ENCODE data around the gene DNAJC11.
A peak's percentile ranks its signal among the peaks of the same experiment; 100 is the strongest.
"Not testable (repeated sequence)": the region's sequence is repeated elsewhere in the genome, so short reads cannot be mapped to it uniquely, and the experiment has no call there.

The DNAJC11 gene

DNA sequence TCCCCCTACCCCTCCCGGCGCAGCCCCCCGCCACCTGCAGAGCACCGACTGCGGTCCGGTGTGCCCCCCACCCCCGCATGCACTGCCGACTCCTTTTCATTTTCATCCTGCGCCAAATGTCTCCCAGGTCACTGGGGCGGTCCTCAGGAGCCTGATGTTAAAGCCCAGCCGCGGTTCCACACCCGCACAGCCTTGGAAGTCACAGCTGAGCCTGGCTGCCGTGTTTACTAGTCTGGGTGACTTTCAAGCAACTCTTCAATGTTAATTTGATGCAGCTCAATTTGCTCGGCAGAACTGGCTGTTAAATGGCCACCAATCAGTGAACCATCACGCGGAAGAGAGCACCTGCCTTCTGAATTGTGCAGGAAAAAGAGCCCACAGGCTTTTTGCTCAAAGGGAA lies 49.7 kb downstream of the DNAJC11 start:
- DNase-seq, result no peak

DNA sequence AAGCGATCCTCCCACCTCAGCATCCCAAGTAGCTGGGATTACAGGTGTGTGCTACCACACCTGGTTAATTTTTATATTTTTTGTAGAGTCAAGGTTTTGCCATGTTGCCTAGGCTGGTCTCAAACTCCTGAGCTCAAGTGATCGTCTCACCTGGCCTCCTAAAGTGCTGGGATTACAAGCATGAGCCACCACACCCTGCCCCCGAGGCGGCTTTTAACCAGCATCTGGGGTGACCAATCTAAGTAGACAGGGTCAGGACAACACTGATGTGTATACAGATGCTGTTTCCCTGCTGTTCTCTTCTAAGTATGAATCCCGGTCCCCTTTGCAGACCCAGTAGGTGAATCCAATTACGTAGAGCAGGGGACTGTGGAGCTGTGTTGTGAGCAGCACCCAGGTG lies 53.1 kb downstream of the DNAJC11 start:
- DNase-seq, result no peak

DNA sequence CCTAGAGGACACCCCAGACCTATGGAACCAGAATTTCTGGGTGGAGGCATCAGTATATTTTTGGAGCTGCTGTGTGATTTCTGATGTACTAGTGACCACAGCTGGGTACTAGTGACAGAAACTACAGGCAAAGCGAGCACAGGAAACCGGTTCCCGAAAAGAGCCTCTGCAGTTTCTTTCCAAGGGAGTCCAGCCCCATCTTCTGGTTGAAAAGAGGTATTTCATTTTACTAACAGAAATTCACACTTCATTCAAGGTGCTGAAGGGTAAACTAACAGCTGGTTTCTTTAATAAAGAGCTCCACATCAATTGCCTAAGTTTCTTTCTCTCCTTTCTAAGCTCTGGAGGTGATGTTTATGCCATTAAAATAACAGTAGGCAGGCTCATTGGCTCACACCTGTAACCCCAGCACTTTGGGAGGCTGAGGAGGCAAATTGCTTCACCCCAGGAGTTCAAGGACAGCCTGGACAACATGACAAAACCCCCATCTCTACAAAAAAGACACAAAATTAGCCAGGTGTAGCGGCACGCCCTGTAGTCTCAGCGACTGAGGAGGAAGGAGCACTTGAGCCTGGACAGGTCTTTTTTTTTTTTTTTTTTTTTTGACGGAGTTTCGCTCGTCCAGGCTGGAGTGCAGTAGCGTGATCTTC lies 55.0 kb downstream of the DNAJC11 start:
- peak in 2 of 5 donors; percentile 33 to 46 for DNase-seq

DNA sequence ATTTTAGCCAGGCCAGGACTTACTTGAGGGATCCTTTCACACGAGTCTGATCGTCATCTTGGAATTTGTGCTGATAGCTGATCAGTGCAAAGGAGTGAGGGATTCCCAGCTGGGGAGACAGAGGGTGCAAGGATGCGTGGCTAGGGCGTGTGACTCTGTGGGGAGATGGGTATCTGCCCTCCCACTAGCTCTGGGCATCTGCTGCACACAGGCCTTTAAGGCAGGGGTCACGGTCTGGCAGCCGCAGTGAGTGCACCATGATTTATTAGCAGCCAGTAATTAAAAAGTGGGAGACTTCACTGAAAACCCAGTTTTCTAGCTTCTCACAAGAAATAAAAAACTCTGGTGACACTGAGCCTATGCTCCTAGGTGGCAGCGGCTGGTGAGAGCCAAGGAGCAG lies 56.6 kb downstream of the DNAJC11 start:
- no peak for DNase-seq

DNA sequence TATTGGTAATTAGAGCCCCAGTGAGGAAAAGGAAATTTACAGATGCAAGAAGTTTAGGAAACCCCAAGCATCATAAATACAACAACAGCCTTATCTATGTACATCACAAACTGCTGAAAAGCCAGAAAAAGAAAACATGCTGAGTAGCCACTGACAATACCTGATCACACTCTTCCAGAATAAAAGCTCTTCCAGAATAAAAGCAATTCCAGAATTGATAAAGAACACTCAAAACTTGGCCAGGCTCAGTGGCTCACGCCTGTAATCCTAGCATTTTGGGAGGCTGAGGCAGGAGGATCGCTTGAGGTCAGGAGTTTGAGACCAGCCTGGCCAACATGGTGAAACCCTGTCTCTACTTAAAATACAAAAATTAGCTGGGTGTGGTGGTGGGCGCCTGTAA lies 60.7 kb downstream of the DNAJC11 start:
- not testable (repeated sequence) for DNase-seq

DNA sequence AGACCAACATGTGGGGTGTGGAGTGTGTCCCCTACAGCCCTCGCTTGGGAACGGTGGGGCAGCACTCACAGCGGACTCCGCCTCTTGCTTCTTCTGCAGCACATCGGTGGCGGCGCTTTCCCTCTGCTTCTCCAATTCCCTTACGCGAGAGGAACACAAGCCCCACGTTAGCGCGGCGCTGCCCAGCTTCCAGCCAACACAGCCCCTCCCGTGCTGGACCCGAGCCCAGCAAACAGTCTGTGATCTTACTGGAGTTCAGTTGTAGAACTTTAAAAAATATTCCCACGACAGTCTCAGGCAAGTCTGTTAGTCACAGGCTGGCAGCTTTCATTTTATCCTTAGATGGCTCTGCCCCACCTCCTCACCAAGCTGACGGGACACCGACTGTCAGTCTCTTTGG lies 63.4 kb downstream of the DNAJC11 start:
- DNase-seq, result no peak

DNA sequence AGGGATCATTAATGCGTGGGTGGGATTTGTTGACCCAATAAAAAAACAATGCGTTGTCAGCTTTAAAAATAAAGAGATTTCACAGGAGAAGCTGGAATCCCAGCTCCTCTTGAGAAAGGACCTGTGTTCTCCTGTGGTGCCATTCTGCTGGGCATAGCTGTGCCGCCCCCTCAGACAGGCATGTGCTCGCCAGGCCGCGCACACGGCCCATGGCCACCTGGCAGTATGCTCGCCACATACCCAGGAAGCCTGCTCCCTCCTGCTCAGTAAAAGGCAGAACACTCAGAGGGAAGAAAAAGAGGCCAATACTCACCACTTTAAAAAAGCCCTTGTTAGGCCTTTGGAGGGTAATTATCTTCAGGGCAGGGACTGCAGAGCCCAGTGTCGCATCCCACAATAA lies 63.8 kb downstream of the DNAJC11 start:
- DNase-seq, result no peak

DNA sequence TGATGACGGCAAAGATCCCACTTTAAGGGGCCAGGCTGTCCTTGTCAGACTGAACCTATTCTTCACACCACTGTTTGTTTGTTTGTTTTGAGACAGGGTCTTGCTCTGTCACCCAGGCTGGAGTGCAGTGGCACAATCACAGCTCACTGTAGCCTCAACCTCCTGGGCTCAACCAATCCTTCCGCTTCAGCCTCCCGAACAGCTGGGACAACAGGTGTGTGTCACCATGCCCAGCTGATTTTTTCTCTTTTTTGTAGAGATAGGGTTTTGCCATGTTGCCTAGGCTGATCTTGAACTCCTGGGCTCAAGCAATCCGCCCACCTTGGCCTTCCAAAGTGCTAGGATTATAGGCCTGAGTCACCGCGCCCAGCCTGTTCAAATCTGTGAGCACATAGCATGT lies 64.8 kb downstream of the DNAJC11 start:
- not testable (repeated sequence) for DNase-seq

DNA sequence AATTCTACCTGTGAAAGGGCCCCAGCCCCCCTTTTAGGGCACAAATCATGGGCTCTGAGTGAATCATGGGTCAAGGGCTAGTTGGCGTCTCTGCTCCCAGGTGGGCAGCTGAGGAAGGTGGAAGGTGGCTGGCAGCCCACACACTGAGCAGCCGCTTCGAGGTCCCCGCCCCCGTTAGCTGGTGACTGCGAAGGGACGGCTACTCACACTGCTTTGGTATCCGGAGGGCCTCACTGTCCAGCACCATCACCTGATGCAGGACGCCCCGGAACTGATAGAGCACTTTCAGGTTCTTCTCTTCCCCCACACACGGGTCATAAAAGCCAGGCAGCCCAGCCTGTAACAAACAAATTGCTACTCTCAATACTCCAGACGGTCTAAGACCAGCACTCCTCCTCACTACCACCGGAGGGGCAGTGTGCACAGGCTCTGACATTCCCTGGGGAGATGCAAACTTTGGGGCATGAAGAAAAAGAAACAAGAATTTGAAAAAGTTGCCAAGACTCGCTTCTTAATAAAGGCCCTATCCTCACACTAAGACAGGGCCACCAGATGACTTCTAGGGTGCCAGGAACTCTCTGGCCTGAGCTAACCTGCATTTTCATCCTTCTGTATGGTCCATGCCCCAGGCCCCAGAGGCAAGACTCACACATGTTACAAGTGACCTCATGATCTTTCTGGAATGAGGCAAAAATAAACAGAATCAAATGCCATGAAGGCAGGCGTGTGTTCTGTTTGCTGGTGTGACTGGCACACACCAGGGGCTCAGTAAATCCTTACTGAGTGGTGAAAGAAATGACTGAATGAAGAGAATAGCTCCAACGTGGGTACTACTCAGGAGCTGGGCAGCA lies 65.5 kb downstream of the DNAJC11 start:
- DNase-seq, result no peak

DNA sequence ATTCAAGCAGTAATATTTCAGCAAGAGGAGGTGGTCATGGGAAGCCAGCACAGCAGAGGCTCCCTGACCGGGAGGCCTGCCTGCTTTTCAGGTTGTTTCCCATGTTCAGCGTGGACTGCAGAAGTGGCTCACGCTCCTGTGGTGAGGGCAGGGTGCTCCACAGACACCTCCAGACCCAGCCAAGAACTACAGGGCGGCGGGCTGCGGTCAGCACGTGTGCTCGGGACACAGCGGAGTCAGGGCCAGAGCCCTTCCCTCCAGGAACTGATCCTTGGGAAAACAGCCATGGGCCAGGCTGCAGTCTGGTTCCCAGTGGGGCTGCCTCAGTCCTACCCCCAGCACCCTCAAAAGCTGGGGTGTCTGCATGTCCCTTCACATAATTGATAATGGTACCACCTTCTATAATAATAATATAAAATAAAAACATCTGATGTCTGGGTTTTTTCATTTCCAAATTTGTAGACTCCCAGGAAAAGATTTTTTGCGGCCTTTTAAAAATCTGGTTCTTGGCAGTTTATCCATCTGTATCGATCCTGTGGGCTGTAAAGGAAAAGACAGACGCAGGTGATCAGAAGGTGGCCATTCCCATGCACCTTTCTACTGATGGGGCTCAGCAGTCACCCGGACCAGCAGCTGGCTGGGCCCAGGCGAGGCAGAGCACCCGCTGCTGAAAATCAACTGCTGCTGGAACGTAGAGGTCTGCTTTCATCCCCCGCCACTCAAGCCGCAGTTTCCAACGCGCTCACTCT lies 66.3 kb downstream of the DNAJC11 start:
- DNase-seq, result no peak

DNA sequence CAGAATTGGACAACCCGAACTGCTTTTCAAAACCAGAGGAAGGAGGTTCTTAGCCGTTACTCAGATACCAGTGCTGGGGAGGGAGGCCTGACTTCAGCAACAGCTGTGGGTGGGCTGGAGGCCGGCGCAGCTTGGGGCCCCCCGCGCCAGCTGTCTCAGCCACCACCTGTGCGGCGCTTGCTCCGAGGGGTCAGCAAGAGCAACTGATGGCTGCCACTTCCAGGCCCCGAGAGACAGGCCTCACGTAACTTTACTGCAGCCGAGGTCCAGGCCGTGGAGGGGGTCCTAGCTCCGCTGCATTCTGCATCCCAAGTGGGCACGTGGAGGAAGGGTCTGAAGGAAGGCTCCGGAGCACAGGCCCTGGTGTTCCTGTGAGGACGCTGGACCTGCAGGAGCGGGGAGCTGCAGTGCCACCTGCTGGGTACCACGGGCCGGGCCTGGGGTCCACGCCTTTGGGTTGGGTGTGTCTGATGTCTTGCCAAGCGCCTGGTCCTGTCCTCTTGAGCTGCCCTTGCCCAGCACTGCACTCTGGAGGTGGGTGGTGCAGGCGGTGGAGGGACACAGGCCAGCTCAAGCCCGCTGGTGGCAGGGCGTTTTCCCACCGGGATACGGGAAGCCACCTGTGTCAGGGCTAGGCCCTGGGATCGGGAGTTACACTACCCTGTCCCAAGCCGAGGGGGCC lies 67.1 kb downstream of the DNAJC11 start:
- peak in 3 of 5 donors; percentile 15 to 23 (median 15) for DNase-seq

DNA sequence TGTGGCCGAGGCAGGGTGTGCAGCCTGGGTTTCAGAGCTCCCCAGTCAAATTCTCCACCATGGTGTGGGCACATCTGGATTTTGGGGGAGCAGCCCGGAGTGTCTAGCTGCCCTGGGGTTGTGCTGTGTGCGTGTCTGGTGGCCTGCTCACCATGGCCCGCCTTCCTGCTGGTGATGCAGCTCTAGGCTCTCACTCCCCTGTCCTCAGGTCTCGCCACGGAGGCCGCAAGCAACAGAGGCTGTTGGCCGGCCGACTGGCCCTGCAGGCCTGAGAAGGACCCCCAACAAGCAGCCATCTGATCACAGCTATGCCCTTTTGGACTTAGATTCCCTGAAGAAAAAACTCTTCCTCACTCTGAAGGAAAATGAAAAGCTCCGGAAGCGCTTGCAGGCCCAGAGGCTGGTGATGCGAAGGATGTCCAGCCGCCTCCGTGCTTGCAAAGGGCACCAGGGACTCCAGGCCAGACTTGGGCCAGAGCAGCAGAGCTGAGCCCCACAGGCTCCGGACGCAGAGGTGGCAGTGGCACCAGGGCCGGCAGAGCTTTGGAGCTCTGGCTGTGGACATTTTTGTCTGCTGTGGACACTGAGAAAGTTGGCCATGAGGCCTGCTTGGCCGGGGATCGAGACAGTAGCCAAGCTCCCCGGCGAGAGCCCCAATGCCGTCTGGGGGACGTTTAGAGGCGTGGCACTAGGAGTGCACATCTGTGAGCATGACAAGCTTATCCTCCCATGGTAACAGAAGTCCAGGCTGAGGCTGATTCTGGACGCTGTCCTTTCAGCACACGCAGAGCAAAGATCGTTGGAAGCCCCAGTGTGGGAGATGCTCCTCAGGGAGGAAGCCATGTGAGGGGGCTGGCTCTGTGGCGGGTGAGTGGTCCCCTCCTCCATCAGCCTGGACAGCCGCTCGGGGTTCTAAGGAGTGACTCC lies 68.8 kb downstream of the DNAJC11 start:
- DNase-seq, result no peak

DNA sequence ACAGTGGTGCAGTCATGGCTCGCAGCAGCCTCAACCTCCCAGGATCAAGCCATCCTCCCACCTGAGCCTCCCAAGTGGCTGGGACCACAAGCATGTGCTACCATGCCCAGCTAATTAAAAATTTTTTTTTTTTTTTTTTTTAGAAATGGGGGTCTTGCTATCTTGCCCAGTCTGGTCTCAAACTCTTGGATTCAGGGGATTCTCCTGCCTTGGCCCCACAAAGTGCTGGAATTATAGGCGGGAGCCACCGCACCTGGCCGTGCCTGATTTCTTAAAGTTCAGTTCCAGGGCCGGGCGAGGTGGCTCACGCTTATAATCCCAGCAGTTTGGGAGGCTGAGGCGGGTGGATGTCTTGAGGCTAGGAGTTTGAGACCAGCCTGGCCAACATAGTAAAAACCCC lies 70.6 kb downstream of the DNAJC11 start:
- DNase-seq, result no peak

DNA sequence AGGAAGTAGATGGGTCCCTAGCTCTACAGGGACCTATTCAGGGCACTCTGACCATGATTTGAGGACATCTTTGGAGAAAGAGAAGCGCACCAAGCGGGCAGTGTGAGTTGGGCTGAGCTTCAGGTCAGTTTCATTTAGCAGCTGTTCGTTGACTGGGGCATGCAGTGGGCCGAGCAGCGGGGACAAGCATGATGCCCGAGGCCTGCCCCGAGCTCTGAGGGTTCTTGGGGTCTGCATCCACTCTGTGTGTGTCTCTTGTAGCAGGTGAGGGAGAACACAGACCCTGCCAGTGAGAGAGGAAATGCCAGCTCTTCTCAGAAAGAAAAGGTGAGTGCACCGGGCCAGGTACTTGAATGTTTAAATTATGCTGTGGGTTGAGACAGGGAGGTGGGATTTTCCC lies 71.6 kb downstream of the DNAJC11 start:
- no peak for DNase-seq

DNA sequence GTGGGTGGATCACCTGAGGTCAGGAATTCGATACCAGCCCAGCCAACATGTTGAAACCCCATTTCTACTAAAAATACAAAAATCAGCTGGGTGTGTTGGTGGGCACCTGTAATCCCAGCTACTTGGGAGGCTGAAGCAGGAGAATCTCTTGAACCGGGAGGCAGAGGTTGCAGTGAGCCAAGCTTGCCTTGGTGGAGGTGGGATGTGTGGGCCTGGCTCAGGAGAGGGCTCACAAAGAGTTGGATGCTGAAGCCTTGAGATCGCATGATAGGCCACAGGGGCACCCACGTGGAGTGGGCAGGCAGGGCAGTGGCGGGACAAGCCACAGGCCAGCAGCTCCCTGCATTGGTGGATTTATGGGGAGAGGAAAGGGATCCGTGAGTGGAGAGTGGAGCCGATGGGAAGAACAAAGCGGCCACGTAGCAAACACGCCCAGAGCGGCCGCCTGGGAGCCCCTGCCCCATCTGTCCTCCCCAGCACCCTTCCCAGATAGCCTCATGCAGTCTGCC lies 72.6 kb downstream of the DNAJC11 start:
- no peak for DNase-seq

DNA sequence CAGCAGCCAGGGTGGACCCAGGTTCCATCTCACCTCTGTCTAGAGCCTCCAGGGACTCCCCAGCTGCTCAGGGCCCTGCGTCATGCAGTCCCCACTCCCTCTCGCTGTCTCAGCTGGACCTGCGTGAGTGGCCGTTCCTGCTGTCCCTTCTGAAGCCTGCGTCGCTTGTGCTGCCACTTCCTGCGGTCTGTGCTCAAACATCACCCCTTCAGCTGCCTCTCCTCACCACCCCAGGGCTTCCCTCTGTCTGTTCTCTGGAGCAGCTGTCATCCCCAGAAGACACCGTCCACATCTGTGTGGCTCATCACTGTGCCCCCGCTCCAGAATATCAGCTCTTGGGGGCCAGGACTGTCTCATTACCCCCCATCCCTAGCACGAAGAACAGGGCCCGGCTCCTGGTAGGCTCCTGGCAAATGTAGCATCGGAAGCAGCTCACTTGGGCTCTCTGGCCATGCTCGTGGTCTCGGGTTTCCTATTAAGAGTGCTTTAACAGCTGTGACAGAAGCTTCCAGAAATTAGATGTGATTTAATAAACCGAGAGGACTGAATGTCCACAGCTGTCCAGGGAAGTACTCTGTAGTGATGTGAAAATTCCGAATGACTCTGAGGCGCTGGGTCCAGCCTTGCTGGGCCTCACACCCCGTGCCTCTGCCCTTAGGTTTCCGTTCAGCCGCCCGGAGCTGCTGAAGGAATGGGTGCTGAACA lies 73.6 kb downstream of the DNAJC11 start:
- no peak for DNase-seq

DNA sequence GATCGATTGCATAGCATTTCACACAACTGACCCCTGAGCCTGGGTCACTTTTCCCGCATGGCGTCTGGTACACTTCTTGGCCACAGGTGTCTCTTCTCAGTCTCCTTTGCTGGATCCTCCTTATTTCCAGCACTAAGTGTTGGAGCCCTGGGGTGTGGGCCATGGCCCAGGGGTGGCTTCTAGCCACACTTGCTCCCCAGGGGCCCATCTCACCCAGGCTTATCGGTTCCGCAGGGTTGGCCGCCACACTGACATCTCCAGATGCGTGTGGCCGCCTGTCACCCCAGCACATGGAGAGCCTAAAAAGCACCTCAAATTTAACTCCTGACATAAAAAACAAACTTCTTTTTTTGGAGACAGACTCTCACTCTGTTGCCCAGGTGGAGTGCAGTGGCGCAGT lies 74.6 kb downstream of the DNAJC11 start:
- DNase-seq, result no peak

DNA sequence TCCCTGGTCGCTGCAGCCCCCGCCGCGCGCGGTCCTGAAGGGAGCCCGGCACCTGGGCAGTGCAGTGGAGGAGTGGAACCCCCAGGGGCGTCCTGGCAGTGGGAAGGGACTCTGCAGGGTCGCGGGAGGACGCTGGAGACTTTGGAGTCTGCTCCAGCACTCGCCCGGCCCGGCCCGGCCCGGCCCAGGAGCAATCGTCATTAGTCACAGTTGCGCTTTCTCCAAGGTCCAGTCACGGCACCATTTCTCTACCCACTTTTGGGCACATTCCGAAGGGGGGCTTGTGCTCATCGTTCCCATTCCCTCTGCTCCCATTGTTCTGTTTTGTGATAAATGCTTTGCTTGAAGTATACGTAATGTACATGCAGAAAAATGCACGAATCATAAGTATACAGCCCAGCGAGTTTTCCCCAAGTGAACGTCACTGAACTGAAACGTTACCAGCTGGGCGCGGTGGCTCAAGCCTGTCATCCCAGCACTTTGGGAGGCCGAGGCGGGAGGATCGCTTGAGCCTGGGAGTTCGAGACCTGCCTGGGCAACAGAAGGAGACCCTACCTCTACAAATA lies 75.9 kb downstream of the DNAJC11 start:
- no peak for DNase-seq

DNA sequence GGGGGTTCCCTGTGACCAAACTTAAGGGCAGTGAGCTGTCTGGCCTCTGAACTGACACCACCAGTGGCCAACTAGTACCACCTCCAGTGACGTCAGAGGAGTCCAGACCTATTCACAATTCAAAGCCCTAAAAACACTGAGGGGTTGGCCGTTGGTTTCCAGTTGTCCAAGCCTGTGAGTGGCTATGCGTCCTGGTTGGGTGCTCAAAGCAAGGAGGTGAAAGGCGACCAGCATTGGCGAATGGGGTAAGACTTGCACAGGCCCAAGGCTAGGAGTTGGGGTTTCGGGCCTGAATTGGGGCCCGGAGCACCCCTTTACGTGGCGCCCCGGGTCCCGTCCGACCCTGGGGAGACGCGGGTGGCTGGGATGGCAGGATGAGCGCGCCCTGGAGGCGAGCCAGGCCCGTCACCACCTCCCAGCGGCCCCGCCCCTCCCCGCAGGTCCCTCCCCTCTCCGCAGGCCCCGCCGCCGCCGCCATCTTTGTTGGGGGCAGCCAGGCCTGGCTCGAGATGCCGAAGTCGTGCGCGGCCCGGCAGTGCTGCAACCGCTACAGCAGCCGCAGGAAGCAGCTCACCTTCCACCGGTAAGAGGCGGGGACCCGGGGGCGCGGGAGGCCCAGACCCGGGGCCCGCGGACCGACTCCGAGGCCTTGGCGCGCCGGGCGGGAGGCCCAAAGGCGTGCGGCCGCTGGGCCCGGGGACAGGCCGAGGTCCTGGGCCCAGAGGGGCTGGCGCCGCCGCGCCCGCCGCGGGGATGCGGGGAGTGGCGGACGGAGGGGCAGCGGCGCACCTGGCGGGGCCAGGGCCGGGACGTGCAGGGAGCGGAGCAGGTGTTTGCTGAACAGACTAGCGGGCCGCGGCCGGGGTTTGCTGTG lies 76.7 kb downstream of the DNAJC11 start, which contains the start of gene THAP3:
Gene THAP3, plus strand, starts transcription at position 159 of the 874 bp plus-strand sequence. Its CDS starts 351 bp downstream, at position 510.
- peak; percentile 85 to 90 (median 88) for DNase-seq

All from T-helper 1 cell (primary cell).